GM10266 (cell line): ENCODE measurements around the gene ATRIP.

Experiments
- DNase-seq: peaks from one replicate; pipeline ENCODE4 v3.0.0; 2012; ENCODE audit errors: extremely low spot score
- TF ChIP-seq, protein P1 (sequence below): IDR thresholded peaks from 2 replicates; pipeline ENCODE4 v1.5.1; 2012; ENCODE audit warnings: mild to moderate bottlenecking, low read depth; ENCODE audit not compliant: control insufficient read depth, insufficient read depth; ENCODE audit errors: missing control alignments

ATRIP gene

GRCh38 chr3:48441940-48442339 is 4.6 kb upstream of the ATRIP start:
- DNase-seq = no peak
- TF ChIP-seq, protein P1, sequence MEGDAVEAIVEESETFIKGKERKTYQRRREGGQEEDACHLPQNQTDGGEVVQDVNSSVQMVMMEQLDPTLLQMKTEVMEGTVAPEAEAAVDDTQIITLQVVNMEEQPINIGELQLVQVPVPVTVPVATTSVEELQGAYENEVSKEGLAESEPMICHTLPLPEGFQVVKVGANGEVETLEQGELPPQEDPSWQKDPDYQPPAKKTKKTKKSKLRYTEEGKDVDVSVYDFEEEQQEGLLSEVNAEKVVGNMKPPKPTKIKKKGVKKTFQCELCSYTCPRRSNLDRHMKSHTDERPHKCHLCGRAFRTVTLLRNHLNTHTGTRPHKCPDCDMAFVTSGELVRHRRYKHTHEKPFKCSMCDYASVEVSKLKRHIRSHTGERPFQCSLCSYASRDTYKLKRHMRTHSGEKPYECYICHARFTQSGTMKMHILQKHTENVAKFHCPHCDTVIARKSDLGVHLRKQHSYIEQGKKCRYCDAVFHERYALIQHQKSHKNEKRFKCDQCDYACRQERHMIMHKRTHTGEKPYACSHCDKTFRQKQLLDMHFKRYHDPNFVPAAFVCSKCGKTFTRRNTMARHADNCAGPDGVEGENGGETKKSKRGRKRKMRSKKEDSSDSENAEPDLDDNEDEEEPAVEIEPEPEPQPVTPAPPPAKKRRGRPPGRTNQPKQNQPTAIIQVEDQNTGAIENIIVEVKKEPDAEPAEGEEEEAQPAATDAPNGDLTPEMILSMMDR = no peak

DNA sequence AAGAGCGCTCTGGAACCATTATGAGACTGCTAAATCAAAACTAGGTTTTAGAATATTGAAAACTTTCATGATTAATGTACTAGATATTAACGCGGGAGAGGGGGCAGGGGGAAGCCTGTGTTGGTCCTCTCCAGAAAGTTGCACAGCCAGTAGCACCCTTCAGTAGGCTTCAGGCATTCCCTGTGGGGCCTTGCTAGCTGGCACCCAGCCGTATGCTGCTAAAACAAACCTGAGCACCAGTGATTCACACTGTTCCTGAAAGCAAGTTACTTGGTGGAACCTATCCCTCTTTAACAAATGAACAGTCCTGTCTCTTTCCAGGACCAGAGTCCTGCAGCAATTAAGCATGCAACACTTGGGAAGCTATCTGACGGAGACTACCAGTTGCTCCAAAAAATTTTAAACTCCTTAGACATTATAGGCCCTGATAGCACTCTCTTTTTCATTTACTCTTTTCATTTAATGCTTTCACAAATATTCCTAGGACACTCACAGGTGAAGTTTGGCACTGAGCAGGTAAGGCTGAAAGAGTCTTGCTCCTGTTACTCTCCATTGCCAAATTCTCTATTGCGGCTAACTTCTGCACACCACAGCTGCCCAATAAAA is 1.2 kb upstream of the ATRIP start:
- TF ChIP-seq, protein P1 = no peak
- no peak for DNase-seq

- TF ChIP-seq, protein P1 = no peak
Measured at GRCh38 chr3:48446043-48446424, 503 bp upstream of the ATRIP start.

GRCh38 chr3:48451270-48451669 is 4.7 kb downstream of the ATRIP start:
- no peak for DNase-seq
- TF ChIP-seq, protein P1 = no peak

More at GRCh38 chr3:48446043-48446424, 503 bp upstream of the ATRIP start:
- DNase-seq = no peak

DNA sequence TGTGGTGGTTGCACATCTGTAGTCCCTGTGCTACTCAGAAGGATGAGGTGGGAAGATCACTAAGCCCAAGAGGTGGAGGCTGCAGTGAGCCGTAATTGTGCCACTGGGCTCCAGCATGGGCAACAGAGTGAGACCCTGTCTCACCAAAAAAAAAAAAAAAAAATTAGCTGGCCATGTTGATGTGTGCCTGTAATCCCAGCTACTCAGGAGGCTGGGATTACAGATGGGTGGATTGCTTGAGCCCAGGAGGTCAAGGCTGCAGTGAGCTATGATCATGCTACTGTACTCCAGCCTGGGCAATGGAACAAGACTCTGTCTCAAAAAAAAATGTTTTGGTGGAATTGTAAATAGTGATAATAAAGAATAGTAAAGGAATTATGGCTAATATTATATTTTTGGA is 9.9 kb downstream of the ATRIP start:
- TF ChIP-seq, protein P1 = no peak
- DNase-seq = no peak

DNA sequence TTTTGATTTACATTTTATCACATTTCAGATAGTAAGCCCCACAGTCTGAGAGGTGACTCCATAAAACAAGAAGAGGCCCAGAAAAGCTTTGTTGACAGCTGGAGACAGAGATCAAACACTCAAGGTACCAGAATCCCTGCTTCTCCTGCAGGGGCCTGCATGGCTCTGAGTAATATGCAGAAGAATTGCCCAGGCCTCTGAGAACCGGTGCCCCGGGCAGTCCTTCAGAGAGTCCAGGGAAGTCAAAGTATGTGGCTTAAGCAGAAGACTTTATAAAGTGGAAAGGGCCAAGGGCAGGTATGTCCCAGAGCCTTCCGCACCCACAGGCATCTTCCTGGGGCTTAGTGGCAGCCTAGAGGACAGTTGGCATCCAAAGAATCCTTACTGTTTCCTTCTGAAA is 12.8 kb downstream of the ATRIP start:
- TF ChIP-seq, protein P1 = no peak

DNA sequence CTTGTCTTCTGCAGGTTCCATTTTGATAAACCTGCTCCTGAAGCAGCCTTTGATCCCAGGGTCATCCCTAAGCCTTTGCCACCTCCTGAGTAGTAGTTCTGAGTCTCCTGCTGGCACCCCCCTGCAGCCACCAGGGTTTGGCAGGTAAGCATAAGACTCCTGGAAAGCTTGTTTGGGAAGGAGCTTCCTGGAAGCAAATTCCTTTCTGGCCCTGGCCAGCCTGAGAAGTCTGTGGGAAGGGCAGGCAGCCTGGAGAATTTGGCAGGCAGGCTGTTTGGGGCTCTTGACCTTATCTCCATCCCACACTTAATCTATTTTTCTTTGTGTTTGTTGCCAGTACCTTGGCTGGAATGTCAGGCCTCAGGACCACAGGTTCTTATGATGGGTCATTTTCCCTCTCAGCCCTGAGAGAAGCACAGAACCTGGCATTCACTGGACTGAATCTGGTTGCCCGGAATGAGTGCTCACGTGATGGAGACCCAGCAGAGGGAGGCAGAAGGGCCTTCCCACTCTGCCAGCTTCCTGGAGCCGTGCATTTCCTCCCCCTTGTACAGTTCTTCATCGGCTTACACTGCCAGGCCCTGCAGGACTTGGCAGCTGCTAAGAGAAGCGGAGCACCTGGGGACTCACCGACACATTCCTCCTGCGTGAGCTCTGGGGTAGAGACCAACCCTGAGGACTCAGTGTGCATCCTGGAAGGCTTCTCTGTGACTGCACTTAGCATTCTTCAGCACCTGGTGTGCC is 13.4 kb downstream of the ATRIP start:
- TF ChIP-seq, protein P1 = no peak

More for the DNA sequence above, 12.8 kb downstream of the ATRIP start:
- no peak for DNase-seq

More for the DNA sequence above, 13.4 kb downstream of the ATRIP start:
- DNase-seq = no peak
